ENCODE results near the gene USH2A. TPM values are rescaled to one million over a fixed set of nuclear protein-coding genes. Genes with fewer than 3 reads are reported as not detected.

Gene USH2A
- total RNA-seq, 3 donors from 2014 or later = 0.03 to 0.17 TPM; not detected in 1

GRCh38 chr1:215650446-215651149, 772.6 kb downstream of the USH2A start:
- Histone ChIP-seq H3K4me1 (ENCODE audit: low read depth) (no peaks in the 10 kb centered on the region), H3K4me3 (no peak overlapping the region), H3K36me3 (ENCODE audit: low read depth) (no peaks in the 10 kb centered on the region), H3K9me3 (no peaks in the 10 kb centered on the region)
- DNase-seq (no peak), ATAC-seq (no peak)
- TF ChIP-seq, protein P1, sequence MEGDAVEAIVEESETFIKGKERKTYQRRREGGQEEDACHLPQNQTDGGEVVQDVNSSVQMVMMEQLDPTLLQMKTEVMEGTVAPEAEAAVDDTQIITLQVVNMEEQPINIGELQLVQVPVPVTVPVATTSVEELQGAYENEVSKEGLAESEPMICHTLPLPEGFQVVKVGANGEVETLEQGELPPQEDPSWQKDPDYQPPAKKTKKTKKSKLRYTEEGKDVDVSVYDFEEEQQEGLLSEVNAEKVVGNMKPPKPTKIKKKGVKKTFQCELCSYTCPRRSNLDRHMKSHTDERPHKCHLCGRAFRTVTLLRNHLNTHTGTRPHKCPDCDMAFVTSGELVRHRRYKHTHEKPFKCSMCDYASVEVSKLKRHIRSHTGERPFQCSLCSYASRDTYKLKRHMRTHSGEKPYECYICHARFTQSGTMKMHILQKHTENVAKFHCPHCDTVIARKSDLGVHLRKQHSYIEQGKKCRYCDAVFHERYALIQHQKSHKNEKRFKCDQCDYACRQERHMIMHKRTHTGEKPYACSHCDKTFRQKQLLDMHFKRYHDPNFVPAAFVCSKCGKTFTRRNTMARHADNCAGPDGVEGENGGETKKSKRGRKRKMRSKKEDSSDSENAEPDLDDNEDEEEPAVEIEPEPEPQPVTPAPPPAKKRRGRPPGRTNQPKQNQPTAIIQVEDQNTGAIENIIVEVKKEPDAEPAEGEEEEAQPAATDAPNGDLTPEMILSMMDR (IDR thresholded peaks at IDR 0.05) = no peak
- intact Hi-C loops (cut with DNase I, micrococcal nuclease) = no loop called here

DNA sequence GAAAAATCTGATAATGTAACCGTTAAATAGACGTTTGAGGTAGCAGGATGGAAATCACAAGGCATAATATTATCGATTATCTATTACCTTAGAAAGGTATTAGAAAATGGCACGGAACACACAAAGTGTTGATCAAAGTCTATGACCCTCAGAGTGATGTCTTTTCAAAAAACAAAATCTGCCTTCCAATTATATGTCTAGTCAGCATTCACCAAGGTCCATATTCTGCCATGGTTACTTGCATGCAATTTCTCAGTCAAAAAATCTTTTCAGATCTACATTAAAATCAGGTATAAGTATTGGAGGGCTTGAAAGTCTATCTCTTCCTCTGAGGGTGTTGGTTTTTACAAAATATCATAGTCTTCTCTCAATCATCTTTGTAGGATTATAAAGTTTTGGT, 774.3 kb downstream of the USH2A start:
- no peaks in the 10 kb centered on the region for H3K9me3 ChIP-seq
- no peak overlapping the region for H3K4me3 ChIP-seq
- H3K4me1 ChIP-seq (ENCODE audit: low read depth) = no peaks in the 10 kb centered on the region
- no peaks in the 10 kb centered on the region for H3K36me3 ChIP-seq (ENCODE audit: low read depth)
- TF ChIP-seq, protein P1 (IDR thresholded peaks at IDR 0.05) = no peak
- intact Hi-C loops (cut with DNase I, micrococcal nuclease) = no loop called here
- no peak for DNase-seq
- ATAC-seq = no peak

GRCh38 chr1:215647738-215648137, 775.5 kb downstream of the USH2A start:
- DNase-seq = no peak
- Histone ChIP-seq H3K4me1 (ENCODE audit: low read depth) (no peaks in the 10 kb centered on the region), H3K36me3 (ENCODE audit: low read depth) (no peaks in the 10 kb centered on the region), H3K4me3 (no peak overlapping the region), H3K9me3 (no peaks in the 10 kb centered on the region)
- intact Hi-C loops (cut with DNase I, micrococcal nuclease) = no loop called here
- TF ChIP-seq, protein P1 (IDR thresholded peaks at IDR 0.05) = no peak
- no peak for ATAC-seq

- intact Hi-C loops (cut with DNase I, micrococcal nuclease) = no loop called here
- Histone ChIP-seq H3K36me3 (ENCODE audit: low read depth) (no peaks in the 10 kb centered on the region), H3K9me3 (no peaks in the 10 kb centered on the region), H3K4me1 (ENCODE audit: low read depth) (no peaks in the 10 kb centered on the region), H3K4me3 (no peak overlapping the region)
- DNase-seq (no peak), ATAC-seq (no peak)
- TF ChIP-seq, protein P1 (IDR thresholded peaks at IDR 0.05) = no peak
These were observed 777.4 kb downstream of the USH2A start for GRCh38 chr1:215645861-215646260.

- intact Hi-C loops (cut with DNase I, micrococcal nuclease) = no loop called here
- no peaks in the 10 kb centered on the region for H3K9me3 ChIP-seq
- TF ChIP-seq, protein P1 (IDR thresholded peaks at IDR 0.05) = no peak
- no peak overlapping the region for H3K4me3 ChIP-seq
- no peaks in the 10 kb centered on the region for H3K4me1 ChIP-seq (ENCODE audit: low read depth)
- DNase-seq (no peak), ATAC-seq (no peak)
- H3K36me3 ChIP-seq (ENCODE audit: low read depth) = no peaks in the 10 kb centered on the region
These were observed 778.1 kb downstream of the USH2A start for GRCh38 chr1:215645182-215645581.
